ENCODE results near the gene PNMA8A.

PNMA8A gene

DNA sequence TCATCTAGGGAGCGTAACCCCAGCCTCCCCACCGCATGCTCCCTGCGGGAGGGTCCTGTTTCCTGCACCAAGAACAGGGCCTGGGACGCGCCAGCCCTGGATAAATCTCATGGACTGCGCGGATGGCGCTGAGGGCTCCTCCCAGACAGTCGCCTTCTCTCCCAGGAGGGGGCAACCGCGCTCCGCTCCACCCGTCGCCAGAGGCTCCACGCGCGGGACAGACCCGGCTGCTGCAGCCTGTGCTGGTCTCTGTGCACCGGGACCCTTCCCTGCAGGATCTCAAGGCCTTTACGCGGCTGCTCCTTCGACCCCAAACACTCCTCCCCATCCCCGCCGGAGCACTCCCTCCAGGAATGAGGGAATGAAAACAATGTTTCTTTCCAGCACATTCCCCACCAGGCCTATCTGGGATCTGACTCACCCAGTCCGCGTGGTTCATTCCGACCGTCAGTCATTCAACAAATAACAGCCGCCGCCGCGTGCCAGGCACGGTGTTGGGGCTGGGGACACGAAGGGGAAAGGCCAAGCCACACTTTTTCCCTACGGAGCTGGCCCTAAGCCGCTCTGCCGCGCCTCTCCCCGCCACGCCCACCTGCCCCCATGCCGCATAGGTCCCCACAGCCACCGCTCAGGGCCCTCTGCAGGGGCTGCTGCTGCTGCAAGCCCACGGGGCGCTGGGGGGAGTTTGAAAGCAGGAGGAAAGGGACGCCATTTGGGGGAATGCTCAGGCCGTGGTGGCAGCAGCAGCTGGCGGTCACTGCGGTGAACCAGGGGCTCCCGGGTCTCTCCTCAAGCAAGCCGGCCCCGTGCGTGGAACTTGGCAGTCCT, 18.3 kb upstream of the PNMA8A start:
- DNase-seq (ENCODE audit: insufficient read length) (no peak), FAIRE-seq (no peak)
- TF ChIP-seq TAF1 (IDR thresholded peaks at IDR 0.05; ENCODE audit: borderline replicate concordance, low read depth, low read length), result no peak
- no peak for TF ChIP-seq POLR2A (IDR thresholded peaks at IDR 0.05; ENCODE audit: low read depth, low read length)
- TF ChIP-seq POLR2AphosphoS5 (IDR thresholded peaks at IDR 0.05; ENCODE audit: low read depth, low read length), result no peak

DNA sequence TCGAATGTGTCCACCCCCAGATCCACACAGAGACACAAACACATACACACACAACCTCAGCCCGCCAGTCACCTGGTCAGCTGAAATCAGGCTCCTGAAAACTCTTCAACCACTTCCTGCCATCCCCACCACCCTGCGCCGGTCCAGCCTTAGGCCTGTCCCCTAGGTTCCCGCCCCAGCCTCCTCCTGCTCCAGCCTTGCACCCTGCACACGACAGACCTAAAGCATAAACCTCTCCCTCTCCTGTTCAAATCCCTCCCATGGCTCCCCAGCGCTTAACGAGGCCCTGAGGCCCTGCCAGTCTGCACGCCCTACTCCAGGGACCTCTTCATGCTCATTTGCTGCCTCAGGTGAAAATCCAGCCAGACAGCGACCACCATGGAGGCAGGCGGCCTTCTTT, 17.2 kb upstream of the PNMA8A start:
- no peak for DNase-seq (ENCODE audit: insufficient read length)
- no peak for FAIRE-seq
- TF ChIP-seq POLR2AphosphoS5 (IDR thresholded peaks at IDR 0.05; ENCODE audit: low read depth, low read length) (no peak), POLR2A (IDR thresholded peaks at IDR 0.05; ENCODE audit: low read depth, low read length) (no peak), TAF1 (IDR thresholded peaks at IDR 0.05; ENCODE audit: borderline replicate concordance, low read depth, low read length) (no peak)

GRCh38 chr19:46487802-46488445, 16.6 kb upstream of the PNMA8A start:
- FAIRE-seq, result peak; percentile 69
- TF ChIP-seq POLR2AphosphoS5 (IDR thresholded peaks at IDR 0.05; ENCODE audit: low read depth, low read length), result no peak
- no peak for TF ChIP-seq TAF1 (IDR thresholded peaks at IDR 0.05; ENCODE audit: borderline replicate concordance, low read depth, low read length)
- no peak for TF ChIP-seq POLR2A (IDR thresholded peaks at IDR 0.05; ENCODE audit: low read depth, low read length)
- DNase-seq (ENCODE audit: insufficient read length), result peak; percentile 74

DNA sequence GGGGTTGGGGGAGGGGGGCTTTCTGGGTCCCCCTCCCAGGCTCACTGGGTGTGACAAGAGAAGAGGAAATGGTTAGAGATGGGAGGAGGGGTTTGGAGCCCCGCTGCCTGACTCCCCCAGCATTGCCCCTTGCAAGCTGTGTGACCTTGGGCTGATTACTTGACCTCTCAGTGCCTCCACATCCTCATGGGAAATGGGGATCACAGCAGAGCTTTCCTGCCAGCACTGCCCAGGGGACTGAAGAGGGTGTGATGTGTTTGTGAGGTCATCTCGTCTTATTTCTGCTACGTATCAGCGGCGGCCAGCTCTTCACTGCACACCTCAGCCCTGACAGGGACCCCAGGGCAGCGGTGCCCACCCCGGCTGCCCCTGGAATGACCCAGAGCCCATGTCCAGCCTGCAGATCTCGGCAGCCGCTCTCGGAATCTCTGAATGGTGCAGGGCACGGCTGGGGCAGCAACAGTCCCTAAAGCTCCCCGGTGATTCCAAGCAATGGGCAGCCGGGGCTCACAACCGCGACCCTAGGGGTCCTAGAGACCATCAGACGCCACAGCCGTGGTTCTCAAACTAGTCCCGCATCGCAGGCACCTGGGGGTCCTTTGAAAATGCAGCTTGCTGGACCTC, 15.9 kb upstream of the PNMA8A start:
- FAIRE-seq (no peak), DNase-seq (ENCODE audit: insufficient read length) (no peak)
- TF ChIP-seq POLR2A (IDR thresholded peaks at IDR 0.05; ENCODE audit: low read depth, low read length), result no peak
- TF ChIP-seq TAF1 (IDR thresholded peaks at IDR 0.05; ENCODE audit: borderline replicate concordance, low read depth, low read length), result no peak
- no peak for TF ChIP-seq POLR2AphosphoS5 (IDR thresholded peaks at IDR 0.05; ENCODE audit: low read depth, low read length)

DNA sequence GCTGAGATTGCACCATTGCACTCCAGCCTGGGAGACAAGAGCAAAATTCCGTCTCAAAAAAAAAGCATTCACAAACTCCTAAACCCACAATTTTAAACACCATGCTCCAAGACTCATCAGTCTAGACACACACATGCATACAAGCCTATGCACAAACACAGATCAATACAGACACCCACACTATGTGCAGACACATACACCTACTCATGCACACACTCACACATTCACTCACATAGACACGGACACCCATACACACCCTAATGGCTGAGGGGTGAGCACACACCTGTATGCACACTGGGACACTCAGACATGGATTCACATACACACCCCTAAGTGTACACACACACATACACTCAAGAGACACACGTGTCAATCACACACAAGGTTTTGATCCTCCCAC, 15.0 kb upstream of the PNMA8A start:
- no peak for FAIRE-seq
- no peak for TF ChIP-seq POLR2A (IDR thresholded peaks at IDR 0.05; ENCODE audit: low read depth, low read length)
- TF ChIP-seq POLR2AphosphoS5 (IDR thresholded peaks at IDR 0.05; ENCODE audit: low read depth, low read length), result no peak
- no peak for TF ChIP-seq TAF1 (IDR thresholded peaks at IDR 0.05; ENCODE audit: borderline replicate concordance, low read depth, low read length)

DNA sequence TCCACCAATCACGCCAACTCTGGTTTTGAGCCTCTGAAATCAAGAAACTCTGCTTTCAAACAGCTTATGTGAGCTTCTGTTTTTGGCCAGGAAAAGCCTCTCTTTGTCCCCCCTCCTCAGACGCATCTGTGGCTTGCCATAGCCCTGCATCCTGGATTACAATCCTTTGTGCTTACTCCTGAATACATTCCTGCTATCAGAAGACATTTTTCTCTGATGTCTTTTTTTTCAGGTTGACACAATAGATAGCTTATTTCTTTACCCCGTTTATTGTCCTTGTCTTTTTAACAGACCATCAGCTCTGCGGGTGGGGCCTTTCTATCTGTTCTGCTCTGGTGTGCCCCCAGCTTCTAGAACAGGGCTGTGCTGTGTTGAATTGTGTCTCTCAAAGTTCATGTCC, 13.3 kb upstream of the PNMA8A start:
- TF ChIP-seq TAF1 (IDR thresholded peaks at IDR 0.05; ENCODE audit: borderline replicate concordance, low read depth, low read length) (no peak), POLR2A (IDR thresholded peaks at IDR 0.05; ENCODE audit: low read depth, low read length) (no peak), POLR2AphosphoS5 (IDR thresholded peaks at IDR 0.05; ENCODE audit: low read depth, low read length) (no peak)
- DNase-seq (ENCODE audit: insufficient read length) (no peak), FAIRE-seq (no peak)

More for the DNA sequence above, 15.0 kb upstream of the PNMA8A start:
- no peak for DNase-seq (ENCODE audit: insufficient read length)

DNA sequence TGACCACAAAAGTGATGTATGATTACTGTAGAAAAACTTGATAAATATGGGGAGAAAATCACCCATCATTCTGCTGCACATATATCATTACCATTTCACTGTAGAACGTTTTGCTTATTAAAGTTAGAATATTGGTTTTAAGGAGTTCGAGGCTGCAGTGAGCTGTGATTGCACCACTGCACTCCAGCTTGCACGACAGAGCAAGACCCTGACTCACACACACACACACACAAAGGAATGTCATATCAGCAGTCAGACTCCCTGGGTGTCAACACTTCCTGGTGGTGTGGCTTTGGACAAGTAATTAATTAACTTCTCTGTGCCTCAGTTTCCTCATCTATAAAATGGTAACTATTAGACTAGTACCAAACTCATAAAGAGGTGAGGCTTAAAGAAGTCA, 11.3 kb upstream of the PNMA8A start:
- DNase-seq (ENCODE audit: insufficient read length) (no peak), FAIRE-seq (no peak)
- TF ChIP-seq POLR2A (IDR thresholded peaks at IDR 0.05; ENCODE audit: low read depth, low read length) (no peak), TAF1 (IDR thresholded peaks at IDR 0.05; ENCODE audit: borderline replicate concordance, low read depth, low read length) (no peak), POLR2AphosphoS5 (IDR thresholded peaks at IDR 0.05; ENCODE audit: low read depth, low read length) (no peak)

- FAIRE-seq, result no peak
Observed at GRCh38 chr19:46481947-46482346, 10.6 kb upstream of the PNMA8A start.

GRCh38 chr19:46481223-46481848, 10.0 kb upstream of the PNMA8A start:
- no peak for DNase-seq (ENCODE audit: insufficient read length)
- no peak for FAIRE-seq
- TF ChIP-seq POLR2AphosphoS5 (IDR thresholded peaks at IDR 0.05; ENCODE audit: low read depth, low read length) (no peak), POLR2A (IDR thresholded peaks at IDR 0.05; ENCODE audit: low read depth, low read length) (no peak), TAF1 (IDR thresholded peaks at IDR 0.05; ENCODE audit: borderline replicate concordance, low read depth, low read length) (no peak)

More at GRCh38 chr19:46481947-46482346, 10.6 kb upstream of the PNMA8A start:
- no peak for DNase-seq (ENCODE audit: insufficient read length)
- TF ChIP-seq POLR2A (IDR thresholded peaks at IDR 0.05; ENCODE audit: low read depth, low read length), result no peak
- no peak for TF ChIP-seq TAF1 (IDR thresholded peaks at IDR 0.05; ENCODE audit: borderline replicate concordance, low read depth, low read length)
- TF ChIP-seq POLR2AphosphoS5 (IDR thresholded peaks at IDR 0.05; ENCODE audit: low read depth, low read length), result no peak

DNA sequence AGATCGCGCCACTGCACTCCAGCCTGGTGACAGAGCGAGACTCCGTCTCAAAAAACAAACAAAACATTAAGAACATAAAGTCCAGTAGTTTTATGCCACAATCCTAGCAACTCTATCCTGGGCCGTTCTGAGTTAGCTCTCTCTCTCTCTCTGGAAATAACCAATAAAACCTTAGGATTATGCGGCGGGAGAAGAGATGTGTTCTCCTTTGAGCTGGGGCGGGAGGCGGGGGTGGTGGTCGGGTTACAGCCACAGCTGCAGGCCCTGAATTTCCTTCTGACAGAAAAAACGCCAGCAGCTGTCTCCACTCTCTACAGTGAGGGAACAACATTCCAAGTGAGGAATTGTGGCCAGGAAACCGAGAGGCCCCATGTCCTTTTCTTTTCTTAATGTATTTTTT, 9.1 kb upstream of the PNMA8A start:
- DNase-seq (ENCODE audit: insufficient read length) (no peak), FAIRE-seq (no peak)

DNA sequence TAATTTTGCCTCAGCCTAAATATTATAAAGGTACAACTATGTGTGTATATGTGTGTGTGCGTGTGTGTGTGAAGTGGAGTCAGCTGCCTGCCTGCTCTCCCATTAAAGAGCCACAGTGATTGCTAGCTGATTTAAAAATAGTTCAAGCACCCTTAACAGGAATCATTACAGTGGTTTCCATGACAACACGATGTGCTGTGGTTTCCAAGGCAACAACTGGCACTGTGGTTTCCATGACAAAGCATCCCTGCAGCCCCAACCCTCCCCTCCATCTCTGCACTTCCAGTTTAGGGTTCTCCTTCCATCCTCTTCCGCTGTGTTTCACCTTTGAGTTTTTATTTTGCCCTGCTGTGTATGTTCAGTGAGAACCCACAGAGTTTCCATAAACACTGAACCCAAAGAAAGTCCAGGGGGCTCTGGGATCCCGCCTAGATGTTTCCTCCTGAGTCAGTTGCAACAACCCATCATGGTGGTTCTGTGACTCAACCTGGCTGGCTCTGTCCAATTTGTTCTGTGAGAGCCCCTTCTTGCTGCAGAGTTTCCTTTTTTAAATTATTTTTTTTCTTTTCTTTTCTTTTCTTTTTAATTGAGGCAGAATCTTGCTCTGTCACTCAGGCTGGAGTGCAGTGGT, 7.1 kb upstream of the PNMA8A start:
- no peak for DNase-seq (ENCODE audit: insufficient read length)
- no peak for TF ChIP-seq POLR2A (IDR thresholded peaks at IDR 0.05; ENCODE audit: low read depth, low read length)
- TF ChIP-seq TAF1 (IDR thresholded peaks at IDR 0.05; ENCODE audit: borderline replicate concordance, low read depth, low read length), result no peak
- no peak for TF ChIP-seq POLR2AphosphoS5 (IDR thresholded peaks at IDR 0.05; ENCODE audit: low read depth, low read length)
- no peak for FAIRE-seq

More for the DNA sequence above, 9.1 kb upstream of the PNMA8A start:
- TF ChIP-seq POLR2A (IDR thresholded peaks at IDR 0.05; ENCODE audit: low read depth, low read length) (no peak), POLR2AphosphoS5 (IDR thresholded peaks at IDR 0.05; ENCODE audit: low read depth, low read length) (no peak), TAF1 (IDR thresholded peaks at IDR 0.05; ENCODE audit: borderline replicate concordance, low read depth, low read length) (no peak)
